Tibial artery (tissue), 4 donors: ENCODE results near the gene PARP15.
A peak's percentile ranks its signal among the peaks of the same experiment; 100 is the strongest.

Source experiments
- DNase-seq, 2 donors: peaks; one replicate each; pipeline ENCODE4 v3.0.0-alpha.2; 2019
- H3K27ac ChIP-seq, 2 donors: fragments of 200-600 bp; sonication (generic) in 1 of 2; 1 replicate in 1 of 2; 2 replicates in 1 of 2; pipeline ENCODE4 v1.5.1; 2018 to 2019; ENCODE audit warnings: mild to moderate bottlenecking in 1 of 2
- H3K27me3 ChIP-seq, 2 donors: fragments of 200-600 bp; sonication (generic) in 1 of 2; one replicate each; pipeline versions ENCODE4 v1.5.1 to v1.6.0; 2016 to 2019
- H3K36me3 ChIP-seq, 3 donors: fragments of 200-600 bp; sonication (generic) in 2 of 3; one replicate each; pipeline ENCODE4 v1.5.1; 2016 to 2019; ENCODE audit warnings: mild to moderate bottlenecking in 2 of 3
- H3K4me1 ChIP-seq, 4 donors: fragments of 200-600 bp; sonication (generic) in 2 of 4; 1 replicate in 3 of 4; 2 replicates in 1 of 4; pipeline ENCODE4 v1.5.1; 2016 to 2019
- H3K4me3 ChIP-seq, 2 donors: fragments of 200-600 bp; sonication (generic) in 1 of 2; 1 replicate in 1 of 2; 2 replicates in 1 of 2; pipeline ENCODE4 v1.5.1; 2018 to 2019; ENCODE audit warnings: mild to moderate bottlenecking in 2 of 2
- H3K9me3 ChIP-seq, 3 donors: fragments of 200-600 bp; sonication (generic) in 1 of 3; one replicate each; pipeline ENCODE4 v1.5.1; 2016 to 2019
- intact Hi-C: fragments of 100-400 bp; cut with DNase I; formaldehyde crosslinking; loops from one replicate; pipeline ENCODE4 v1.15.0; 2023; ENCODE audit warnings: low total_unique reads
- TF ChIP-seq, protein P1 (sequence below), 2 experiments: fragments of 200-600 bp in 1 of 2; fragments of 450-650 bp in 1 of 2; IDR thresholded peaks; one replicate each; pipeline ENCODE4 v1.5.1; 2017 to 2019; ENCODE audit warnings: antibody characterized with exemption in 2 of 2, mild to moderate bottlenecking in 1 of 2, moderate library complexity in 1 of 2

Gene PARP15

DNA sequence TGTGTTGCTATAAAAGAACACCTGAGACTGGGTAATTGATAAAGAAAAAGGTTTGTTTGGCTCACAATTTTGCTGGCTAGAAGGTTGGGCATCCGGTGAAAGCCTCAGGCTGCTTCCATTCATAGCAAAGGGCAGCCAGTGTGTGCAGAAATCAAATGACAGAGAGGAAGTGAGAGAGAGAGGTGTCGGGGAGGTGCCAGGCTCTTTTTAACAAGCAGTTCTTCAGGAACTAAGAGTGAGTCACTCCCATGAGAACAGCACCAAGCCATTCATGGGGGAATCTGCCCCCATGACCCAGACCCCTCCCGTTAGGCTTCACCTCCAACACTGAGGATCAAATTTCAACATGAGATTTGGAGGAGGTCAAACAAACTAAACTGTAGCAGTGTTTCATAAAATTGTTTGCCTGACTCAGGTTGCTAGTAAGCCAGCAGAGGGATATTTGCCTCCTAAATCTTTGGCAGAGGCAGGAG, 4.5 kb upstream of the PARP15 start:
- no peak overlapping the region for H3K4me3 ChIP-seq
- intact Hi-C loops: no loop called here
- peaks cover 0 to 7% (median 3%) of the 10 kb centered on the region in 4 donors for H3K4me1 ChIP-seq
- H3K9me3 ChIP-seq: no peaks in the 10 kb centered on the region
- DNase-seq: no peak
- peaks cover 25 to 59% (median 41%) of the 10 kb centered on the region in 3 donors for H3K36me3 ChIP-seq
- no peak overlapping the region for H3K27ac ChIP-seq
- TF ChIP-seq, protein P1, sequence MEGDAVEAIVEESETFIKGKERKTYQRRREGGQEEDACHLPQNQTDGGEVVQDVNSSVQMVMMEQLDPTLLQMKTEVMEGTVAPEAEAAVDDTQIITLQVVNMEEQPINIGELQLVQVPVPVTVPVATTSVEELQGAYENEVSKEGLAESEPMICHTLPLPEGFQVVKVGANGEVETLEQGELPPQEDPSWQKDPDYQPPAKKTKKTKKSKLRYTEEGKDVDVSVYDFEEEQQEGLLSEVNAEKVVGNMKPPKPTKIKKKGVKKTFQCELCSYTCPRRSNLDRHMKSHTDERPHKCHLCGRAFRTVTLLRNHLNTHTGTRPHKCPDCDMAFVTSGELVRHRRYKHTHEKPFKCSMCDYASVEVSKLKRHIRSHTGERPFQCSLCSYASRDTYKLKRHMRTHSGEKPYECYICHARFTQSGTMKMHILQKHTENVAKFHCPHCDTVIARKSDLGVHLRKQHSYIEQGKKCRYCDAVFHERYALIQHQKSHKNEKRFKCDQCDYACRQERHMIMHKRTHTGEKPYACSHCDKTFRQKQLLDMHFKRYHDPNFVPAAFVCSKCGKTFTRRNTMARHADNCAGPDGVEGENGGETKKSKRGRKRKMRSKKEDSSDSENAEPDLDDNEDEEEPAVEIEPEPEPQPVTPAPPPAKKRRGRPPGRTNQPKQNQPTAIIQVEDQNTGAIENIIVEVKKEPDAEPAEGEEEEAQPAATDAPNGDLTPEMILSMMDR (IDR thresholded peaks at IDR 0.05): no peak
- H3K27me3 ChIP-seq: peaks cover 0 to 5% of the 10 kb centered on the region in 2 donors

DNA sequence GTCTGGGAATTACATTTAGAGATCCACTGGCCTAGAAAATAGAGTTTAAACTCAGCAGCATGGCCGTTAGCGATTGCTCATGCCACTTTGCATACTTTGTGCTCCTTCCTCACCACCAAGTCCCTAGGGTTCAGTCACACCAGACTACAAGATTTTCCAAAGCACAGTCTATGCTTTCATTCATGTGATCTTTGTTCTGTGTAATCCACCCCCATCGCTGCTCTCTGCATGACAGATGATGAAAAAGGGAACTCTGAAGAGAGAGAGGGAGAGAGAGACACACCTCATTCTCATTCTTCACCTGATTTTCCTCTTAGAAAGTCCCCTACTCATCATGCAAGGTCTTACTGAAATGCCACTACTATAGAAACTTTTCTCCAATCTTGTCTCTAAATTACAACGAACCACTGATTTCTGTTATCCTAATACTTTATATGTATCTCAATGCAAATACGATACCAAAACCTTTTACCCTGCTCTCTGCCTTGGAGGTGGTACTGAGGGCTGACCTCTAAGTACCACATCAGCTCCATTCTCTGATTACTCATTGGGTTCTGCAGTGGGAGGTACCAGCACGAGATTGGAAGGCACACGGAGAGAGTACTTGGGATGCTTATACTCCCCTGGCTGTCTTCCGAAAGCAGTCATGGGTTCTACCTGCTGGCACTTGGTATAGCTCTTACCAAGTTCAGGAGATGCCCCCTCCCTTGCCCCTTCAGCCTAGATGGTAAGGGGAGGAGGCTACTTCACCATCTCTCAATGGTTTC, 1.1 kb upstream of the PARP15 start:
- Histone ChIP-seq H3K27ac (no peak overlapping the region), H3K4me1 (peaks cover 0 to 7% (median 4%) of the 10 kb centered on the region in 4 donors), H3K27me3 (peaks cover 0 to 5% of the 10 kb centered on the region in 2 donors), H3K9me3 (no peaks in the 10 kb centered on the region), H3K36me3 (peaks cover 15 to 28% (median 15%) of the 10 kb centered on the region in 3 donors), H3K4me3 (no peak overlapping the region)
- TF ChIP-seq, protein P1 (IDR thresholded peaks at IDR 0.05): no peak
- intact Hi-C loops: no loop called here
- no peak for DNase-seq

DNA sequence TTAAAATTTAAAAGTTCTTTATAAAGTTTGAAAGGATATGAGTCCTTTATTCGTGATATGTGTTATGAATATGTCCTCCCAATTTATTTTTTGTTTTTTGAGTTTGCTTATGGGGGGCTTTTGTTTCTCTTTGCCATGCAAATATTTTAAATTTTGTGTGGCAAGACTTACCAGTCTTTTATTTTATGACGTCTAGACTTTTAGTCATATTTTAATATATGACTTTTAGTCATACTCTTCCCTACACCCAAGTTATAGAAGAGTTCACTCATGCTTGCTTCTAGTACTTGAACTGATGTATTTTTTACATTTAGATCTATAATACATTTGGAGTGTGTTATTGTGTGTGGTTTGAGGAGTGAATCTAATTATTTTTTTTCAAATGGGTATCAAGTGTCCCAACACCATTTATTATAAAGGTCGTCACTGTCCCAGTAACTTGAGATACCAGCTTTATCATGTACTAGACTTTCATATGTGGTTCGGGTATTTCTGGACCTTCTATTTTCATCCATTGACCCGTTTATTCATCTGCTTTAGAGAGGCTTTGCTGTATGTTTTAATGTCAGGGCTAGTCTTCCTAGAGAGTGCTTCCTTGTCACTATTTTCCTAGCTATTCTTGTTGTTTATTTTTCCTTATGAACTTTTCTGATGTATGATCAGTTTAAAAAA, 755 bp downstream of the PARP15 start:
- peaks cover 0 to 5% of the 10 kb centered on the region in 2 donors for H3K27me3 ChIP-seq
- peaks cover 0 to 10% (median 3%) of the 10 kb centered on the region in 3 donors for H3K36me3 ChIP-seq
- H3K27ac ChIP-seq: no peak overlapping the region
- DNase-seq: no peak
- intact Hi-C loops: no loop called here
- peak overlapping the region; percentile 32 to 46 for H3K4me3 ChIP-seq
- peaks cover 0 to 7% (median 4%) of the 10 kb centered on the region in 4 donors for H3K4me1 ChIP-seq
- H3K9me3 ChIP-seq: peaks cover 0 to 14% (median 12%) of the 10 kb centered on the region in 3 donors
- TF ChIP-seq, protein P1 (IDR thresholded peaks at IDR 0.05): no peak

DNA sequence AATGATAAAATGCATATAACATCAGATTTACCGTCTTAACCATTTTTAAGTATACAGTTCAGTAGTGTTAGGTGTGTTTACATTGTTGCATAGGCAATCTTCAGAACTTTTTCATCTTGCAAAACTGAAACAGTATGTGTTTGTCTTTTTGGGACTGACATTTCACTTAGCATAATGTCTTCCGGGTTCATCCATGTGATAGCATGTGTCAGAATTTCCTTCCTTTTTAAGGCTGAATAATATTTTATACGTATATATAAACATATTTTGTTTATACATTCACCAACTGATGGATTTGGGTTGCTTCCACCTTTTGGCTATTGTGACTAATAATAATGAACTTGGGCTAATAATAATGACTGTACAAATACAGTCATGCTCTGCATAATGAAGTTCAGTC, 3.0 kb downstream of the PARP15 start:
- DNase-seq: no peak
- Histone ChIP-seq H3K9me3 (peaks cover 0 to 22% (median 13%) of the 10 kb centered on the region in 3 donors), H3K27ac (no peak overlapping the region), H3K4me1 (peaks cover 0 to 7% (median 4%) of the 10 kb centered on the region in 4 donors), H3K4me3 (no peak overlapping the region), H3K36me3 (peaks cover 0 to 3% (median 0%) of the 10 kb centered on the region in 3 donors), H3K27me3 (peaks cover 0 to 5% of the 10 kb centered on the region in 2 donors)
- intact Hi-C loops: no loop called here
- TF ChIP-seq, protein P1 (IDR thresholded peaks at IDR 0.05): no peak

- TF ChIP-seq, protein P1 (IDR thresholded peaks at IDR 0.05): no peak
- Histone ChIP-seq H3K4me3 (no peak overlapping the region), H3K27ac (no peak overlapping the region), H3K4me1 (peaks cover 0 to 7% (median 4%) of the 10 kb centered on the region in 4 donors), H3K27me3 (peaks cover 0 to 5% of the 10 kb centered on the region in 2 donors), H3K9me3 (peaks cover 0 to 22% (median 13%) of the 10 kb centered on the region in 3 donors), H3K36me3 (peaks cover 0 to 3% (median 0%) of the 10 kb centered on the region in 3 donors)
- no peak for DNase-seq
- intact Hi-C loops: no loop called here
Measured at GRCh38 chr3:122581622-122582021, 4.2 kb downstream of the PARP15 start.
